ENCODE results near the gene CD302.
"Not testable (repeated sequence)": the region's sequence is repeated elsewhere in the genome, so short reads cannot be mapped to it uniquely, and the experiment has no call there.

The CD302 gene

GRCh38 chr2:159744363-159744762 lies 53.6 kb downstream of the CD302 start:
- DNase-seq: no peak

GRCh38 chr2:159742846-159743245 lies 55.2 kb downstream of the CD302 start:
- no peak for DNase-seq

GRCh38 chr2:159738509-159739390 lies 59.3 kb downstream of the CD302 start:
- DNase-seq: no peak

GRCh38 chr2:159737917-159738296 lies 60.1 kb downstream of the CD302 start:
- DNase-seq: no peak

GRCh38 chr2:159737292-159737916 lies 60.6 kb downstream of the CD302 start:
- DNase-seq: no peak

GRCh38 chr2:159736048-159736447 lies 62.0 kb downstream of the CD302 start:
- DNase-seq: no peak

GRCh38 chr2:159735648-159736047 lies 62.4 kb downstream of the CD302 start:
- no peak for DNase-seq

GRCh38 chr2:159728629-159729028 lies 69.4 kb downstream of the CD302 start:
- no peak for DNase-seq

- DNase-seq: no peak
These were observed 72.3 kb downstream of the CD302 start for GRCh38 chr2:159725713-159726112.

- DNase-seq: not testable (repeated sequence)
These were observed 73.0 kb downstream of the CD302 start for GRCh38 chr2:159724795-159725572.

- DNase-seq: no peak
These were observed 75.4 kb downstream of the CD302 start for GRCh38 chr2:159722580-159722979.

GRCh38 chr2:159720676-159721075 lies 77.3 kb downstream of the CD302 start:
- DNase-seq: no peak

Data from NCI-H1092 treated with DMSO at 0.1 percent for 48 hours (cell line).